Measurements from ENCODE around the gene TDP1. TPM values are rescaled to one million over a fixed set of nuclear protein-coding genes. Genes with fewer than 3 reads are reported as not detected.
A peak's percentile ranks its signal among the peaks of the same experiment; 100 is the strongest.

Gene TDP1
- total and polyA plus RNA-seq, 2 of the 13 experiments (the other 11 are each of a cell fraction or from before 2014, with no cell fraction given) = 16.4 to 31.2 TPM

- TF ChIP-seq BCLAF1 (IDR thresholded peaks at IDR 0.05) (no peak), CHD4 (IDR thresholded peaks at IDR 0.05; ENCODE audit: borderline replicate concordance, low read length) (no peak), LRRFIP1 (CRISPR knock-in tag; conservative IDR thresholded peaks at IDR 0.05) (no peak), ZNF780A (CRISPR knock-in tag; IDR thresholded peaks at IDR 0.05) (no peak), HBP1 (CRISPR knock-in tag; IDR thresholded peaks at IDR 0.05; ENCODE audit: low read depth) (no peak), TFDP1 (CRISPR knock-in tag; IDR thresholded peaks at IDR 0.05; ENCODE audit: borderline replicate concordance) (peak; percentile 55; the same call in 1 of the 2 replicates), CBX5 (CRISPR knock-in tag; IDR thresholded peaks at IDR 0.05; ENCODE audit: borderline replicate concordance) (no peak; the same call in 1 of the 2 replicates), ZNF660 (CRISPR knock-in tag; IDR thresholded peaks at IDR 0.05; ENCODE audit: borderline replicate concordance, low read depth) (no peak), SRSF4 (IDR thresholded peaks at IDR 0.05; ENCODE audit: low read depth, low read length, poor library complexity, severe bottlenecking) (no peak), ZSCAN29 (CRISPR knock-in tag; conservative IDR thresholded peaks at IDR 0.05) (no peak), SP5 (CRISPR knock-in tag; IDR thresholded peaks at IDR 0.05; ENCODE audit: borderline replicate concordance, low read depth) (no peak), ZNF275 (CRISPR knock-in tag; IDR thresholded peaks at IDR 0.05; ENCODE audit: borderline replicate concordance) (no peak), IKZF4 (CRISPR knock-in tag; IDR thresholded peaks at IDR 0.05; ENCODE audit: borderline replicate concordance, low read depth, not compliant biosample characterization) (no peak), ZNF230 (CRISPR knock-in tag; IDR thresholded peaks at IDR 0.05) (no peak), RARA (CRISPR knock-in tag; IDR thresholded peaks at IDR 0.05) (no peak), FOXM1 (CRISPR knock-in tag; IDR thresholded peaks at IDR 0.05) (no peak)
- TF ChIP-seq, protein P1, sequence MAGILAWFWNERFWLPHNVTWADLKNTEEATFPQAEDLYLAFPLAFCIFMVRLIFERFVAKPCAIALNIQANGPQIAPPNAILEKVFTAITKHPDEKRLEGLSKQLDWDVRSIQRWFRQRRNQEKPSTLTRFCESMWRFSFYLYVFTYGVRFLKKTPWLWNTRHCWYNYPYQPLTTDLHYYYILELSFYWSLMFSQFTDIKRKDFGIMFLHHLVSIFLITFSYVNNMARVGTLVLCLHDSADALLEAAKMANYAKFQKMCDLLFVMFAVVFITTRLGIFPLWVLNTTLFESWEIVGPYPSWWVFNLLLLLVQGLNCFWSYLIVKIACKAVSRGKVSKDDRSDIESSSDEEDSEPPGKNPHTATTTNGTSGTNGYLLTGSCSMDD (CRISPR knock-in tag; IDR thresholded peaks at IDR 0.05) = no peak
Observed at GRCh38 chr14:90060312-90060964, 104.7 kb downstream of the TDP1 start (continued).

Measured in HepG2 (cell line).